Left lung (tissue), 10 donors: ENCODE measurements around the gene PXDC1. TPM values are rescaled to one million over a fixed set of nuclear protein-coding genes. Genes with fewer than 3 reads are reported as not detected.

Experiments
- ATAC-seq: fragments of 200-7000 bp; cut with Tn5 transposase; one replicate; pipeline ENCODE4 v1.9.1; 2020; ENCODE audit warnings: moderate library complexity
- DNase-seq, 4 donors: peaks; one replicate each; pipeline ENCODE4 v3.0.0-alpha.2; 2013 to 2020
- H3K27ac ChIP-seq, 2 donors: fragments of 200-600 bp; sonication (generic) in 1 of 2; one replicate each; pipeline versions ENCODE4 v1.5.0 to v1.8.0; 2020 to 2021
- H3K27me3 ChIP-seq, 2 donors: fragments of 200-600 bp; sonication (generic) in 1 of 2; one replicate each; pipeline versions ENCODE4 v1.5.0 to v1.8.0; 2020 to 2021
- H3K36me3 ChIP-seq, 2 donors: fragments of 200-600 bp; sonication (generic) in 1 of 2; one replicate each; pipeline versions ENCODE4 v1.5.0 to v1.8.0; 2020 to 2021
- H3K4me1 ChIP-seq, 2 donors: fragments of 200-600 bp; one replicate each; pipeline ENCODE4 v1.8.0; 2021
- H3K4me3 ChIP-seq, 2 donors: fragments of 200-600 bp; sonication (generic) in 1 of 2; one replicate each; pipeline versions ENCODE4 v1.5.0 to v1.8.0; 2020 to 2021; ENCODE audit warnings: mild to moderate bottlenecking in 1 of 2
- H3K9me3 ChIP-seq, 2 donors: fragments of 200-600 bp; sonication (generic) in 1 of 2; one replicate each; pipeline versions ENCODE4 v1.5.0 to v1.8.0; 2020 to 2021
- CTCF ChIP-seq, 2 donors: fragments of 200-600 bp; sonication (generic) in 1 of 2; IDR thresholded peaks; one replicate each; pipeline versions ENCODE4 v1.5.0 to v1.8.0; 2021; ENCODE audit warnings: antibody characterized with exemption in 2 of 2
- intact Hi-C, 2 donors: fragments of 100-400 bp; cut with DNase I; formaldehyde crosslinking; loops; one replicate each; pipeline versions ENCODE4 v1.11.2 to v1.14.2; 2022
- polyA plus RNA-seq, 6 donors: library from polyadenylated mRNA; unstranded; fragments of 120-200 nt; gene quantifications; one replicate each; pipeline ENCODE4 v1.2.1, GENCODE V29; 2013; ENCODE audit not compliant: insufficient read length in 6 of 6
- total RNA-seq, 2 donors: library from RNA; stranded (reverse); fragmentation: NEBNext Ultra II Directional; extraction: Animal tissue kit (Norgen Biotek cat#: 25700); gene quantifications; one replicate each; pipeline ENCODE4 v1.2.1, GENCODE V29; 2021
- donor health status: DM: no; HTN: yes; CAD: no.
- donor health status: DM: no; HTN: no; CAD: no.

PXDC1 gene
- total and polyA plus RNA-seq, 8 donors: 11.0 to 50.8 (median 15.8) TPM

GRCh38 chr6:3738381-3739131 is 13.0 kb downstream of the PXDC1 start:
- no peaks in the 10 kb centered on the region for H3K27me3 ChIP-seq
- peaks cover 0 to 2% of the 10 kb centered on the region in 2 donors for H3K9me3 ChIP-seq
- H3K4me1 ChIP-seq: peaks cover 8 to 24% of the 10 kb centered on the region in 2 donors
- ATAC-seq (no peak), DNase-seq (no peak)
- H3K36me3 ChIP-seq: peaks cover 0 to 51% of the 10 kb centered on the region in 2 donors
- no peak overlapping the region for H3K4me3 ChIP-seq
- no peak overlapping the region for H3K27ac ChIP-seq
- intact Hi-C loops: loop anchor here in 1 of 2 donors (10.0 kb wide), 1 partner anchor 464 kb away; no protein-coding TSS in a partner anchor
- no peak for TF ChIP-seq CTCF (IDR thresholded peaks at IDR 0.05)

- Histone ChIP-seq H3K9me3 (peaks cover 0 to 2% of the 10 kb centered on the region in 2 donors), H3K27ac (no peak overlapping the region), H3K4me3 (no peak overlapping the region), H3K27me3 (no peaks in the 10 kb centered on the region), H3K4me1 (peaks cover 7 to 20% of the 10 kb centered on the region in 2 donors), H3K36me3 (peaks cover 0 to 58% of the 10 kb centered on the region in 2 donors)
- intact Hi-C loops: loop anchor here in 1 of 2 donors (10.0 kb wide), 1 partner anchor 463 kb away; no protein-coding TSS in a partner anchor
- DNase-seq: no peak
- TF ChIP-seq CTCF (IDR thresholded peaks at IDR 0.05): no peak
- ATAC-seq: no peak
These were observed 13.7 kb downstream of the PXDC1 start for GRCh38 chr6:3737831-3738210.

- H3K27ac ChIP-seq: no peak overlapping the region
- H3K9me3 ChIP-seq: peaks cover 0 to 2% of the 10 kb centered on the region in 2 donors
- no peaks in the 10 kb centered on the region for H3K27me3 ChIP-seq
- intact Hi-C loops: loop anchor here in 1 of 2 donors (10.0 kb wide), 1 partner anchor 462 kb away; no protein-coding TSS in a partner anchor
- peaks cover 0 to 59% of the 10 kb centered on the region in 2 donors for H3K36me3 ChIP-seq
- peak in 1 of 4 donors; percentile 70 for DNase-seq
- TF ChIP-seq CTCF (IDR thresholded peaks at IDR 0.05): no peak
- H3K4me3 ChIP-seq: no peak overlapping the region
- H3K4me1 ChIP-seq: peaks cover 4 to 20% of the 10 kb centered on the region in 2 donors
- ATAC-seq: no peak
These were observed 14.2 kb downstream of the PXDC1 start for GRCh38 chr6:3737149-3737830.

- Histone ChIP-seq H3K4me1 (peaks cover 0 to 20% of the 10 kb centered on the region in 2 donors), H3K9me3 (peaks cover 0 to 2% of the 10 kb centered on the region in 2 donors), H3K36me3 (peaks cover 0 to 68% of the 10 kb centered on the region in 2 donors), H3K27me3 (no peaks in the 10 kb centered on the region), H3K27ac (no peak overlapping the region), H3K4me3 (no peak overlapping the region)
- intact Hi-C loops: loop anchor here in 1 of 2 donors (10.0 kb wide), 1 partner anchor 460 kb away; no protein-coding TSS in a partner anchor
- DNase-seq (no peak), ATAC-seq (no peak)
- TF ChIP-seq CTCF (IDR thresholded peaks at IDR 0.05): no peak
These were observed 16.4 kb downstream of the PXDC1 start for GRCh38 chr6:3735029-3735605.
